AG09319 (cell line): ENCODE results near the gene PPT2.
"Not testable (repeated sequence)": the region's sequence is repeated elsewhere in the genome, so short reads cannot be mapped to it uniquely, and the experiment has no call there.

ENCODE experiments used
- DNase-seq: peaks from one replicate; pipeline ENCODE4 v3.0.0-alpha.2; 2010; ENCODE audit warnings: low read depth; ENCODE audit errors: extremely low read depth
- TF ChIP-seq, protein P1 (sequence below): IDR thresholded peaks from 2 replicates; pipeline ENCODE4 v1.5.1; 2011; ENCODE audit warnings: low read depth, mild to moderate bottlenecking, inconsistent platforms, low read length, moderate library complexity

Gene PPT2

GRCh38 chr6:32182555-32182981 is 28.6 kb downstream of the PPT2 start:
- TF ChIP-seq, protein P1, sequence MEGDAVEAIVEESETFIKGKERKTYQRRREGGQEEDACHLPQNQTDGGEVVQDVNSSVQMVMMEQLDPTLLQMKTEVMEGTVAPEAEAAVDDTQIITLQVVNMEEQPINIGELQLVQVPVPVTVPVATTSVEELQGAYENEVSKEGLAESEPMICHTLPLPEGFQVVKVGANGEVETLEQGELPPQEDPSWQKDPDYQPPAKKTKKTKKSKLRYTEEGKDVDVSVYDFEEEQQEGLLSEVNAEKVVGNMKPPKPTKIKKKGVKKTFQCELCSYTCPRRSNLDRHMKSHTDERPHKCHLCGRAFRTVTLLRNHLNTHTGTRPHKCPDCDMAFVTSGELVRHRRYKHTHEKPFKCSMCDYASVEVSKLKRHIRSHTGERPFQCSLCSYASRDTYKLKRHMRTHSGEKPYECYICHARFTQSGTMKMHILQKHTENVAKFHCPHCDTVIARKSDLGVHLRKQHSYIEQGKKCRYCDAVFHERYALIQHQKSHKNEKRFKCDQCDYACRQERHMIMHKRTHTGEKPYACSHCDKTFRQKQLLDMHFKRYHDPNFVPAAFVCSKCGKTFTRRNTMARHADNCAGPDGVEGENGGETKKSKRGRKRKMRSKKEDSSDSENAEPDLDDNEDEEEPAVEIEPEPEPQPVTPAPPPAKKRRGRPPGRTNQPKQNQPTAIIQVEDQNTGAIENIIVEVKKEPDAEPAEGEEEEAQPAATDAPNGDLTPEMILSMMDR: no peak
- no peak for DNase-seq

GRCh38 chr6:32183030-32183429 is 29.1 kb downstream of the PPT2 start:
- DNase-seq: no peak
- TF ChIP-seq, protein P1: no peak

DNA sequence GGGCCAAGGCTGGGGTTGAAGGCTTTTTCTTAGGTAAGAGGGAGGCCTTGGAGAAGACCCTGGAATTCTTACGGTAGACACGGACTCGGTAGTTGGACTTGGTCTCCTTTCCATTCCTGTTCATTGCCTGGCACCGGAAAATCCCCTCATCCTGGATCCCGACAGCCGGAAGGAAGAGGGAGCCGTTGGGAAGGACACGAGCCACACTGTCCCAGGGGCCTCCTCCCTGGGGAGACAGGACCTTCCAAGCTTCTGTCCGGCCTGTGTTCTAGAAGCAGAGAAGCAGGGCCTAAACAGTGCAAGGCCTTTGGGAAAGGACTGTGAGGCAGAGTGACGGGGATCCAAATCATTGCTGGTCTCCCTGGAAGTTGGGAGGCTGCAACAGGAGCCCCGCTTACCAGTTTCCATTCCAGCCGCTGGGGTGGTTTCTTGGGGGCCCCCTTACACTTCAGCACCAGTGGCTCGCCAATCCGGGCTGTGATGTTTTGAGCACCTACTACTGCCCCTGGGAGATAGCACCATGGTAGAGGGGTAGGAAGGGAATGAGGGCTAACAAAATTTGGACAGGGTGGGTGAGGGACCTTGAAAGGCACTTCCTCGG is 29.6 kb downstream of the PPT2 start:
- TF ChIP-seq, protein P1: no peak
- no peak for DNase-seq

GRCh38 chr6:32184084-32184640 is 30.2 kb downstream of the PPT2 start, which contains the start of gene AGER:
AGER (minus strand) TSS chr6:32184253; CDS start chr6:32184222, 31 bp downstream.
- DNase-seq: no peak

DNA sequence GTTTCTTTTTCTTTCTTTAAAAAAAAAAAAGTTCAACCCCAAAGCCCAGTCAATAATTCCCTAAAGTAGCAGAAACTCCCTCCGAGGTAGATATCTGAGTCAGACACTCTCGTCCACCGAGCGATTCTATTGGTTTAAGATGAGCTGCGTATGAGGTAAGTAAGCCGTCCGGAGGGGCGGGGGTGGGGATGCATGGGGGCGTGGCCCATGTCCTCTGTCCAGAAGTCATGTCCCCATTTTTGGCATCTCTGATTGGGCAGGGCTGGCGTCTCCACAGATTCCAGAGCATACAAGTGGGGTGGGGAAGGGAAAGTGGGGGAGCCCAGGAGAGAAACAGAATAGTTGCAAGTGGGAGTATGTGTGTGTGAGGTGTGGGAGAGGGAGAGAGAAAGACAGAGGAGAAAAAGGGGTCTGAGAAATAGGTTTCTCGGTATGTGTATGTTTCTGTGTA is 31.8 kb downstream of the PPT2 start:
- peak; percentile 65 for DNase-seq

More at GRCh38 chr6:32184084-32184640, 30.2 kb downstream of the PPT2 start, which contains the start of gene AGER:
- TF ChIP-seq, protein P1: no peak

DNA sequence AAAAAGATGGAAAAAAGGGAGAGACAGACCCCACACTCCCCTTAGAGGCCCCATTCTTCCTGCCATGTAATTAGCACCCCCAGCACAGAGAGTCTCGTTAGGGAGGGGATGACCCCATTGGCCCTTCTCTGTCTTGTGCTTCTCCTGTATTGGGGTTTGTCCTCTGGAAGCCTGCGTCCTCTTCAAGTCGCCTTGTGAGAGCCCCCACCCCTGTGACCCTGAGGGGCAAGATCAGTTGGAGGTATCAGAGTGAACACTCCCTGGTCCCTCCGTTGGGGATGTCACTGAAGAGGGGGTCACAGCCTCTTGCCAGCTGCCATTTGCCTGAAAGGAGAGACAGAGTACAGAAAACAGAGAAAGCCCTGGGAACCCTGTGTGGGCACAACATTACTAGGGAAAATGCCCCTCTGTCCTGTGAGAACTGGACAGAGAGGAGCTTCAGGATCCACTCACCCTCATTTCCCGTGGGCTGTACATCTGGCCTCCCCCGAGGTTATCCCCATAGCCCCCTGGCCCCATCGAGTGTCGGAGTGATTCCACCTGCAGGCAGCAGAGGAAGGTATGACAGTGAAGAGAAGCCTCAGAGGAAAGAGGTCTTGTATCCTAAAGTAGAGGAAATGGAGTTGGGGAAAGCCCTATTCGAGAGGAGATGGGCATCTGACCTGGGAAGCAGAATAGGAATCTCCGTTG is 32.4 kb downstream of the PPT2 start:
- DNase-seq: not testable (repeated sequence)

DNA sequence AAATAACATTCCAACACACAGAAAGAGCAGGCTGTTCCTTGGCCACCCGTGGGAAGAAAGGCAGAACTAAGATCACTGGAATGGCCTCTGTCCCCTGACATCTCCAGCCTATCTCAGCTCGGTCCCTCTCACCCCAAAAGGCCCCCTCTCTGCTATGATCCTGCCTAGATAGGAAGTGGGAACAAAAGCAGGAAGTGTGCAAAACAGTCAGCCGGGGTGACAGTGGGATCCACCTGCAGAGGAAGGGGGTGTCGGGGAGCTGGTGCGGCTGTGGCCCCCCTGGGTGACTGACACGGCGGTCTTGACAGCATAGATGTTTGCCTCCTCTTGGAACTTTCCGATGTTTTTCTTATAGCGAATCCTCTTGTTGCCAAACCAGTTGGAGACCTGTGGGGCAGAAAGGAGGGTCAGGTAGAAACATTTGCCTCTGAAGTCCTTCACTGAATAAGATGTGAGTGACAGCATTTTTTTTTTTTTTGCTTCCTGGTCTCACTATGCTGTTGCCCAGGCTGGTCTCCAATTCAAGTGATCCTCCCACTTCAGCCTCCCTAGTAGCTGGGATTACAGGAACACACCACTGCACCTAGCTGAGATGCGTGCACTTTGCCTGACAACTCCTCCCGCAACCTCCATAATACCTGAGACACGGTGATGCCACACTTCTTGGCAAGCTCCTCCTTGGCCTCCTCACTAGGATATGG is 33.2 kb downstream of the PPT2 start:
- TF ChIP-seq, protein P1: no peak
- DNase-seq: no peak

DNA sequence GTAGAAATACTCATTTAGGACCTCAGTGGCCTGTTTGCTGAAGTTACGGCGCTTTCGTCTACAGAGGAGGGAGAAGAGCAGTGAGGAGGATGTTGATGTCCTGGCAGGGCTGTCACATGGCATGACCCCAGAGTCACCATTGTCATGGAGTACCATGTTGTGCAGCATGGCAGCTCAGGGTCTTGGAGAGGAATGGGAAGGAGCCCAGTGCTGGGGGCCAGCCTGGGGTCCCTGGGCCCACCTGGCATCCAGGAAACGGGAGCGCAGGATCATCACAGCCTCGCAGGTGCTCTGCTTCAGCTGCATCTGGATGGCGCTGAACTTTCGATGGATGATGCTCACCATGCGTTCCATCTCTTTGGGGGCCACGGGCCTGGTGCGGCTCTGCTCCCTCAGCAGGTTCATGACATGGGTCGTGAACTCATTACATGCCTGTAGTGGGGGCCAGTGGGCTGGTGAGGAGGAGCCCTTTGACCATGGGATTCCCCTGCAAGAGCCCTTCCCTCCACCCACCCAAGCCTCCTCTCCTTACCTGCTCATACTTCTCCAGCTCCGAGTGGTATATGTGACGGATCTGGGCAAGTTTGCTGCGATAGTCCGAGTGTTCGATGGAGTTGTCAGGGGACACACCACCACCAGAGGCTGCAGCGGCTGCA is 33.9 kb downstream of the PPT2 start:
- not testable (repeated sequence) for DNase-seq
